GM12874 (cell line): ENCODE data around the gene ROS1.

Experiments
- TF ChIP-seq, protein P1 (sequence below): IDR thresholded peaks from 2 replicates; pipeline ENCODE4 v1.5.1; 2011; ENCODE audit warnings: low read depth, mild to moderate bottlenecking, control low read depth, low read length, moderate library complexity; ENCODE audit not compliant: insufficient read depth

The ROS1 gene

DNA sequence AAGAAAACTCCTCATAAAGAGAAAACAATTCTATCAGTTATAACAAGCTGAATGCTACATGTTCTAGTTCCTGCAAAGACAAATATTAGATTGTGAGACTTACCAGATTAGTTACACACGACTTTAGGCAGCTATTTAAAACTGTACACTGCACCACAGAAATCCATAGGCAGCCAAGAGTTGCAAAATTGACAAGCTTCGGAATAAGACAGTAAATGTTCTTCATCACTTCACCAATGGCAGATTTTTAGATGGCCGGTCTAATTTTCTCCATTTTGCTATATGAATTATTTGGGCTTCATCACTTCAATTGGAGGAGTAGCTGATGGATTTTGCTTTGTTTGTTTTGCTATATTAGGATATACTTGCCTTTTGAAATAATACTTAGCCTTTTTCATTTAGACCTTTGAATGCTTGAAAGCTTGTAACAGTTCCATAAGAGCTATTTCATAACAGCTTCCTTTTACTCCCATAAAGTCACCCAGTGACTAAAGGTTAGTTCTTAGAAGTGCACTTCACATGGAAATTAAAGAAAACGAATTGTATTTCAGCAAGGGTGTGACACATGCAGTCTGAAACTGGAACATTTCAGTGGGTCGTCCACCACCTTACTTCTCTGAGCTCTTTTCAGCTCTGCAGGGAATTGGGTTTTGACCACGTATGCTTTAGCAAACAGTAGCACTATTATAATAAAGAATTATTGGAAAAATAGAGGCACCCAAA lies at the start of gene ROS1:
Gene ROS1, minus strand, starts transcription at position 512 of the 723 bp plus-strand sequence. Its CDS starts 286 bp downstream, at position 226.
- TF ChIP-seq, protein P1, sequence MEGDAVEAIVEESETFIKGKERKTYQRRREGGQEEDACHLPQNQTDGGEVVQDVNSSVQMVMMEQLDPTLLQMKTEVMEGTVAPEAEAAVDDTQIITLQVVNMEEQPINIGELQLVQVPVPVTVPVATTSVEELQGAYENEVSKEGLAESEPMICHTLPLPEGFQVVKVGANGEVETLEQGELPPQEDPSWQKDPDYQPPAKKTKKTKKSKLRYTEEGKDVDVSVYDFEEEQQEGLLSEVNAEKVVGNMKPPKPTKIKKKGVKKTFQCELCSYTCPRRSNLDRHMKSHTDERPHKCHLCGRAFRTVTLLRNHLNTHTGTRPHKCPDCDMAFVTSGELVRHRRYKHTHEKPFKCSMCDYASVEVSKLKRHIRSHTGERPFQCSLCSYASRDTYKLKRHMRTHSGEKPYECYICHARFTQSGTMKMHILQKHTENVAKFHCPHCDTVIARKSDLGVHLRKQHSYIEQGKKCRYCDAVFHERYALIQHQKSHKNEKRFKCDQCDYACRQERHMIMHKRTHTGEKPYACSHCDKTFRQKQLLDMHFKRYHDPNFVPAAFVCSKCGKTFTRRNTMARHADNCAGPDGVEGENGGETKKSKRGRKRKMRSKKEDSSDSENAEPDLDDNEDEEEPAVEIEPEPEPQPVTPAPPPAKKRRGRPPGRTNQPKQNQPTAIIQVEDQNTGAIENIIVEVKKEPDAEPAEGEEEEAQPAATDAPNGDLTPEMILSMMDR, result no peak

DNA sequence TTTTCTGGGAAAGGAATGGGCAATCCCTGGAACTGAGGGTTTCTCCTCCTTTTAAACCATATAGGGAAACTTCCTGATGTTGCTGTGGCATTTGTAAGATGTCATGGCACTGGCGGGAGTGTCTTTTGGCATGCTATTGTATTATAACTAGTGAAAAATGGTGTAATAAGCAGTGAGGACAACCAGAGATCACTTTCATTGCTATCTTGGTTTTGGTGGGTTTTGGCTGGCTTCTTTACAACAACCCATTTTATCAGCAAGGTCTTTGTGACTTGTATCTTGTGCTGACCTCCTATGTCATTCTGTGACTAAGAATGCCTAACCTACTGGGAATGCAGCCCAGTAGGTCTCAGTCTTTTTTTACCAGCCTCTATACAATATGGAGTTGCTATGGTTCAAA lies 47.7 kb upstream of the ROS1 start:
- TF ChIP-seq, protein P1, result no peak

DNA sequence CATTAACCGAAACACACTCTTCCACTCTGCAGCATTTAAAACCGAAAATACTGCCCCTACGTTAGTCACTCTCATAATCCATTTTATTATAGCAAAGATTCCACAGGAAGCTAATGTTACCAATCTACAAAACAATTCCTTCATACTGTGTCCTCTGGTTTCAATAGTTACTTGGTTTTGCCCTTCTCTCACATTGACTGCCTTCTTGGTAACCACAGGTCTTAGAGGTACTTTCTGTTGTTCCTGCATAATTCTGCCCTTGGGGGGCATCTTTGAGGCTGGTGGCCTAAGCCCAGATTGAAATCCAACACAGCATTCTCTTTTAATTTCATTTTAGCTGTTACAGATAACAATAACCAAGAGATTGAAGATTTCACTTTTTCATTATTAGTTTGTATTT lies 46.9 kb upstream of the ROS1 start:
- TF ChIP-seq, protein P1, result no peak

DNA sequence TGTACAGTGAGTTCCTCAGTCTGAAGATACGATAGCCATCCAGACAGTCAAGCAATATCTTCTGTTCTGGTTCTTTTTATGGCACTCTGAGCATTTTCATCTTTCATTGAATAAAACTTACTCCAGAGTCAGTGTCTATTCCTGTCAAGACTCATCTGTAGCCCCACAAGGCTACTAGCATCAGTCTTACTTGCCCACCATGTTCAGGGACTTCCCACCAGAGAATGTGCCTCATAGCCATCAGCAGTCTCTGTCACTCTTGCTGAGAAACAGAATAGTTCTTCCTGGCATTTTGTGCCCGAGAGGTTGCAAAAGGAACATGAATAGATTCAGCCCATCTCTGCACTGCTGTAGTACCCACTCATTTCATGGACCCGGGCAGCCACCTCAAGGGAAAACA lies 44.0 kb upstream of the ROS1 start:
- TF ChIP-seq, protein P1, result no peak

DNA sequence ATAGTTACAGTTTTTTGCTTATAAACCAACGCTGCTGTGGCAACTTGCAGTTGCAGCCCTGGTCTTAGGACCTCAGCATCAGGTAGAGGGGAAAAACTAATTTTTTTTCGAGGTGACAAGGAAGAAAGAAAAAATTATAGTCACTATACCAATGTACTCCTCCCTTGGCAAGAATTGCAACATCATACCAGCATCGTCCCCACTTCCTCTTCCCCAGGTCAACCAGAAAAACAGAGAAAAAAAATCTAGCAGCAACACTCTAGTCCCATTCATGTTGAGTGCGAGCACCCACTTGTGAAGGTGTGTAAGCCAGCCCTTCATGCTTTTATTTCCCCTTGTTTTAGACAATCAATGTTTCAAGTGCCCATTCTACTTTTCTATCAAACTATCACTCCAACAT lies 43.6 kb upstream of the ROS1 start:
- TF ChIP-seq, protein P1, result no peak

DNA sequence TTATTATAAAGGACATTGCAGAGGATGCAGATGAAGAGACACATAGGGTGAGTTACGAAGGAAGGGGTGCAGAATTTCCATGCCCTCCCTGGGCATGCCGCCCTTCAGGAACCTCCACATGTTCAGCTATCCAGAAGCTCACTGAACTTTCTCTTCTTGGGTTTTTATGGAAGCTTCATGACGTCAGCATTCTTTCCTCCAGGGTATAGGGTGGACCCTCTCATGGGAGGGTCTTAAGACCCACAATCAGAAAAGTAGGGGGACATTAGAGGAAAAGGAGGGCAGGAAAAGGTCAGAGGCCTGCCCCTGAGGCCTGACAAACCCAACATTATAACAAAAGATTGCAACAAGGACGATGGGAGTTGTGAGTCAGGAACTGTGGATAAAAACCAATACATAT lies 42.1 kb upstream of the ROS1 start:
- TF ChIP-seq, protein P1, result no peak

DNA sequence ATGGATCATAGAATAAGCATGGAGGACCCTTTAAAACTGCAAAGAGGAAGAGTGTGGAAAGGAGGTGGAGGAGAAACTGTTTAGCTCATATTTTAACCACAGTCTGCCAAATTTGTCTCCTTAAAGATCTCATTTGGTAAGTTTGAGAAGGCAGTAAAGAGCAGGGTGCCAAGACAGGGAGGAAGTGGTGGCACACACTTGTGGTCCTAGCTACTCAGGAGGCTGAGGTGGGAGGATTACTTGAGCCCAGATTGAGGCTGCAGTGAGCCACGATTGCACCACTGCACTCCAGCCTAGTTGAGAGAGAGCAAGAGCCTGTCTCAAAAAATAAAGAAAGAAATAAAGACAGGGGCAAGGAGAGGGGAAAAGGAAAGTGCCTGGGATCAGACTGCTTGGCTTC lies 39.9 kb upstream of the ROS1 start:
- TF ChIP-seq, protein P1, result no peak
